G401.6 (cell line): ENCODE data around the gene GYS1.

Source experiments
- FAIRE-seq: peaks from 2 replicates; lab custom pipeline; 2012; peaks lifted over from hg19 to GRCh38; lab: Jason Lieb, UNC

GYS1 gene

GRCh38 chr19:49017666-49018351 lies 24.7 kb upstream of the GYS1 start:
- FAIRE-seq = no peak

- no peak for FAIRE-seq
These were observed 24.0 kb upstream of the GYS1 start, which contains the start of gene LHB for GRCh38 chr19:49017041-49017665. Gene LHB (minus strand): TSS chr19:49017091. CDS start chr19:49017081, 10 bp downstream.

- FAIRE-seq = no peak
These were observed 23.1 kb upstream of the GYS1 start for GRCh38 chr19:49016067-49016839.

- no peak for FAIRE-seq
These were observed 21.8 kb upstream of the GYS1 start for GRCh38 chr19:49014870-49015255.

- FAIRE-seq = no peak
These were observed 21.2 kb upstream of the GYS1 start for GRCh38 chr19:49014123-49014869.

GRCh38 chr19:49011194-49011593 lies 18.1 kb upstream of the GYS1 start:
- FAIRE-seq = no peak

- no peak for FAIRE-seq
These were observed 17.3 kb upstream of the GYS1 start for GRCh38 chr19:49010453-49010852.

- FAIRE-seq = no peak
These were observed 16.7 kb upstream of the GYS1 start for GRCh38 chr19:49009828-49010227.

- no peak for FAIRE-seq
These were observed 13.8 kb upstream of the GYS1 start for GRCh38 chr19:49006905-49007304.

GRCh38 chr19:49004964-49005614 lies 12.0 kb upstream of the GYS1 start:
- FAIRE-seq = no peak

- FAIRE-seq = no peak
These were observed 11.0 kb upstream of the GYS1 start for GRCh38 chr19:49004133-49004532.

- FAIRE-seq = peak; percentile 50
These were observed 6.6 kb upstream of the GYS1 start for GRCh38 chr19:48999481-49000325.

GRCh38 chr19:48997972-48998371 lies 4.9 kb upstream of the GYS1 start:
- no peak for FAIRE-seq

GRCh38 chr19:48994035-48994386 lies 902 bp upstream of the GYS1 start:
- FAIRE-seq = no peak

- no peak for FAIRE-seq
These were observed 431 bp downstream of the GYS1 start for GRCh38 chr19:48992581-48993174.

- FAIRE-seq = peak; percentile 62
These were observed 1.1 kb downstream of the GYS1 start for GRCh38 chr19:48991873-48992580.

GRCh38 chr19:48991011-48991609 lies 2.0 kb downstream of the GYS1 start:
- no peak for FAIRE-seq

- FAIRE-seq = no peak
These were observed 2.7 kb downstream of the GYS1 start for GRCh38 chr19:48990400-48990799.

GRCh38 chr19:48989701-48990291 lies 3.3 kb downstream of the GYS1 start:
- FAIRE-seq = no peak
